Neural progenitor cell (in vitro differentiated cells): Measurements from ENCODE around the gene LSM14A. TPM values are rescaled to one million over a fixed set of nuclear protein-coding genes. Genes with fewer than 3 reads are reported as not detected.

Experiments used
- DNase-seq: peaks from one replicate; pipeline ENCODE4 v3.0.0-alpha.2; 2016; ENCODE audit warnings: low spot score
- H2AFZ ChIP-seq: fragments of 200-600 bp; sonication (generic); replicated peaks from 2 replicates; pipeline ENCODE4 v1.6.1; 2016; ENCODE audit warnings: antibody characterized with exemption
- H3F3A ChIP-seq: fragments of 200-600 bp; sonication (generic); 2 replicates; pipeline ENCODE4 v1.6.1; 2016; ENCODE audit warnings: antibody characterized with exemption, low read depth
- H3K27ac ChIP-seq: fragments of 200-600 bp; sonication (generic); 2 replicates; pipeline ENCODE4 v1.5.1; 2016; ENCODE audit warnings: mild to moderate bottlenecking
- H3K27me3 ChIP-seq: fragments of 200-600 bp; sonication (generic); 2 replicates; pipeline ENCODE4 v1.6.1; 2016; ENCODE audit warnings: mild to moderate bottlenecking, moderate library complexity
- H3K36me3 ChIP-seq: fragments of 200-600 bp; sonication (generic); 2 replicates; pipeline ENCODE4 v1.5.1; 2016
- H3K4me1 ChIP-seq: fragments of 200-600 bp; sonication (generic); 2 replicates; pipeline ENCODE4 v1.6.1; 2016; ENCODE audit warnings: mixed run types
- H3K4me2 ChIP-seq: fragments of 200-600 bp; sonication (generic); 2 replicates; pipeline ENCODE4 v1.6.1; 2016
- H3K4me3 ChIP-seq: fragments of 200-600 bp; sonication (generic); 2 replicates; pipeline ENCODE4 v1.5.1; 2016
- H3K79me2 ChIP-seq: fragments of 200-600 bp; sonication (generic); 2 replicates; pipeline ENCODE4 v1.6.1; 2016; ENCODE audit warnings: low read depth
- H3K9ac ChIP-seq: fragments of 200-600 bp; sonication (generic); 2 replicates; pipeline ENCODE4 v1.6.1; 2016
- H3K9me3 ChIP-seq: fragments of 200-600 bp; sonication (generic); 2 replicates; pipeline ENCODE4 v1.5.1; 2016; ENCODE audit warnings: low read depth
- H4K20me1 ChIP-seq: fragments of 200-600 bp; sonication (generic); 2 replicates; pipeline ENCODE4 v1.6.1; 2016; ENCODE audit warnings: low read depth
- H3K27ac Mint-ChIP-seq: 3 replicates; pipeline ENCODE4 v1.8.0; 2021; ENCODE audit warnings: mixed read lengths
- H3K27me3 Mint-ChIP-seq: 2 replicates; pipeline ENCODE4 v1.8.0; 2022; ENCODE audit warnings: low read depth, mild to moderate bottlenecking, inconsistent platforms, moderate library complexity, mixed read lengths; ENCODE audit not compliant: insufficient read depth
- H3K36me3 Mint-ChIP-seq: 3 replicates; pipeline ENCODE4 v1.8.0; 2021; ENCODE audit warnings: mixed read lengths
- H3K4me1 Mint-ChIP-seq: 3 replicates; pipeline ENCODE4 v1.8.0; 2021; ENCODE audit warnings: mixed read lengths
- H3K4me3 Mint-ChIP-seq: 3 replicates; pipeline ENCODE4 v1.8.0; 2021; ENCODE audit warnings: mild to moderate bottlenecking, moderate library complexity, mixed read lengths
- H3K9me3 Mint-ChIP-seq: 3 replicates; pipeline ENCODE4 v1.8.0; 2020; ENCODE audit warnings: mixed read lengths
- CTCF ChIP-seq: fragments of 200-600 bp; sonication (generic); IDR thresholded peaks from 2 replicates; pipeline ENCODE4 v1.5.1; 2017; ENCODE audit warnings: antibody characterized with exemption, mild to moderate bottlenecking
- EZH2 ChIP-seq: fragments of 200-600 bp; sonication (generic); IDR thresholded peaks from 2 replicates; pipeline ENCODE4 v1.6.1; 2017; ENCODE audit warnings: antibody characterized with exemption, mild to moderate bottlenecking, moderate library complexity
- EZH2phosphoT487 ChIP-seq: fragments of 200-600 bp; sonication (generic); IDR thresholded peaks from 2 replicates; pipeline ENCODE4 v1.6.1; 2017; ENCODE audit warnings: antibody characterized with exemption
- total RNA-seq: library from RNA; depleted of rRNA; stranded (reverse); fragments of >200 nt; gene quantifications from 2 replicates; pipeline ENCODE4 v1.2.3, GENCODE V29; 2015; ENCODE audit warnings: low replicate concordance

Gene LSM14A
- total RNA-seq, 1 donor from 2014 or later = 152 TPM

GRCh38 chr19:34276614-34277013, 104.3 kb downstream of the LSM14A start:
- Mint-ChIP-seq H3K4me1 (peaks cover 17% of the 10 kb centered on the region), H3K27me3 (peaks cover 5% of the 10 kb centered on the region), H3K9me3 (peaks cover 2% of the 10 kb centered on the region), H3K4me3 (no peak overlapping the region), H3K27ac (no peak overlapping the region), H3K36me3 (peaks cover 13% of the 10 kb centered on the region)
- Histone ChIP-seq H3K27ac (no peak overlapping the region), H2AFZ (no peak overlapping the region), H3K79me2 (peaks cover 68% of the 10 kb centered on the region), H3K4me2 (no peak overlapping the region), H3K4me1 (no peaks in the 10 kb centered on the region), H3K36me3 (no peaks in the 10 kb centered on the region), H3K9me3 (no peaks in the 10 kb centered on the region), H4K20me1 (peaks cover 35% of the 10 kb centered on the region), H3K4me3 (no peak overlapping the region), H3K9ac (no peak overlapping the region), H3F3A (peaks cover 9% of the 10 kb centered on the region), H3K27me3 (no peaks in the 10 kb centered on the region)
- DNase-seq = no peak
- no peak for TF ChIP-seq CTCF
- TF ChIP-seq EZH2 = no peak
- no peak for TF ChIP-seq EZH2phosphoT487

GRCh38 chr19:34277244-34277643, 104.9 kb downstream of the LSM14A start:
- Mint-ChIP-seq H3K4me1 (peaks cover 17% of the 10 kb centered on the region), H3K27me3 (peaks cover 4% of the 10 kb centered on the region), H3K9me3 (peaks cover 2% of the 10 kb centered on the region), H3K36me3 (peaks cover 13% of the 10 kb centered on the region), H3K4me3 (no peak overlapping the region), H3K27ac (no peak overlapping the region)
- Histone ChIP-seq H3K27me3 (no peaks in the 10 kb centered on the region), H3F3A (peaks cover 9% of the 10 kb centered on the region), H2AFZ (no peak overlapping the region), H3K27ac (no peak overlapping the region), H3K4me3 (no peak overlapping the region), H3K4me2 (no peak overlapping the region), H3K4me1 (no peaks in the 10 kb centered on the region), H3K36me3 (no peaks in the 10 kb centered on the region), H4K20me1 (peaks cover 35% of the 10 kb centered on the region), H3K9ac (no peak overlapping the region), H3K79me2 (peaks cover 66% of the 10 kb centered on the region), H3K9me3 (no peaks in the 10 kb centered on the region)
- no peak for DNase-seq
- TF ChIP-seq EZH2 (no peak), CTCF (no peak), EZH2phosphoT487 (no peak)

- no peaks in the 10 kb centered on the region for H3K36me3 ChIP-seq
- no peak overlapping the region for H3K27ac ChIP-seq
- no peak overlapping the region for H3K4me3 ChIP-seq
- peaks cover 35% of the 10 kb centered on the region for H4K20me1 ChIP-seq
- no peaks in the 10 kb centered on the region for H3K27me3 ChIP-seq
- no peak for TF ChIP-seq CTCF
- no peak for TF ChIP-seq EZH2phosphoT487
- TF ChIP-seq EZH2 = no peak
- no peak overlapping the region for H3K4me2 ChIP-seq
- Mint-ChIP-seq H3K36me3 (peaks cover 13% of the 10 kb centered on the region), H3K27me3 (peaks cover 4% of the 10 kb centered on the region), H3K9me3 (peaks cover 2% of the 10 kb centered on the region), H3K4me3 (no peak overlapping the region), H3K27ac (no peak overlapping the region), H3K4me1 (peaks cover 16% of the 10 kb centered on the region)
- no peaks in the 10 kb centered on the region for H3K4me1 ChIP-seq
- peaks cover 16% of the 10 kb centered on the region for H3F3A ChIP-seq
- H3K9ac ChIP-seq = no peak overlapping the region
- no peak overlapping the region for H2AFZ ChIP-seq
- H3K9me3 ChIP-seq = no peaks in the 10 kb centered on the region
- H3K79me2 ChIP-seq = peaks cover 66% of the 10 kb centered on the region
- no peak for DNase-seq
Measured at GRCh38 chr19:34278783-34279182, 106.5 kb downstream of the LSM14A start.

Other genes starting within 250 kb of the LSM14A start
- gene GARRE1, start 82.0 kb downstream of the LSM14A start, total RNA-seq = 27.7 and 69.8 TPM in 2 replicates
- 109 and 224 TPM in 2 replicates for gene GPI, start 192.7 kb downstream of the LSM14A start, total RNA-seq
- 15.2 and 26.9 TPM in 2 replicates for gene PDCD2L, start 231.9 kb downstream of the LSM14A start, total RNA-seq